Suprapubic skin (tissue), 4 donors: ENCODE data around the gene GAS2L2. TPM values are rescaled to one million over a fixed set of nuclear protein-coding genes. Genes with fewer than 3 reads are reported as not detected.

ENCODE experiments used
- DNase-seq, 2 donors: peaks; one replicate each; pipeline ENCODE4 v3.0.0-alpha.2; 2019; ENCODE audit warnings: low spot score in 2 of 2
- H3K27ac ChIP-seq: fragments of 200-600 bp; sonication (generic); one replicate; pipeline ENCODE4 v1.5.1; 2019
- H3K27me3 ChIP-seq: fragments of 200-600 bp; sonication (generic); one replicate; pipeline ENCODE4 v1.5.1; 2019
- H3K36me3 ChIP-seq: fragments of 200-600 bp; sonication (generic); one replicate; pipeline ENCODE4 v1.5.1; 2019
- H3K4me1 ChIP-seq: fragments of 200-600 bp; sonication (generic); one replicate; pipeline ENCODE4 v1.5.1; 2019
- H3K4me3 ChIP-seq: fragments of 200-600 bp; sonication (generic); one replicate; pipeline ENCODE4 v1.5.1; 2019; ENCODE audit warnings: mild to moderate bottlenecking
- H3K9me3 ChIP-seq: fragments of 200-600 bp; sonication (generic); one replicate; pipeline ENCODE4 v1.5.1; 2019
- EP300 ChIP-seq: sonication (generic); formaldehyde crosslinking; IDR thresholded peaks from one replicate; pipeline ENCODE4 v1.6.1; 2017; ENCODE audit warnings: antibody characterized with exemption
- POLR2A ChIP-seq, 2 donors: fragments of 450-650 bp; IDR thresholded peaks; one replicate each; pipeline ENCODE4 v1.6.1; 2017; ENCODE audit warnings: antibody characterized with exemption in 2 of 2, mild to moderate bottlenecking in 2 of 2, moderate library complexity in 2 of 2
- POLR2AphosphoS5 ChIP-seq, 3 donors: sonication (generic); formaldehyde crosslinking; IDR thresholded peaks; one replicate each; pipeline ENCODE4 v1.6.1; 2017; ENCODE audit warnings: antibody characterized with exemption in 3 of 3
- WGBS: methylation state at CpG from one replicate; pipeline ENCODE4 v1.1.5; 2018; 5-methylcytosine and 5-hydroxymethylcytosine counted together
- total RNA-seq, 4 donors: library from RNA; depleted of rRNA; stranded (reverse); fragments of >200 nt; gene quantifications; one replicate each; pipeline ENCODE4 v1.1.0, GENCODE V29; 2016
- TF ChIP-seq, protein P1 (sequence below), 2 donors: fragments of 200-600 bp in 1 of 2; fragments of 450-650 bp in 1 of 2; sonication (generic) in 1 of 2; IDR thresholded peaks; one replicate each; pipeline ENCODE4 v1.5.1; 2016 to 2019; ENCODE audit warnings: antibody characterized with exemption in 2 of 2, mild to moderate bottlenecking in 1 of 2, moderate library complexity in 1 of 2

Gene GAS2L2
- total RNA-seq, 4 donors from 2014 or later = 0.24 to 0.49 TPM; not detected in 2

DNA sequence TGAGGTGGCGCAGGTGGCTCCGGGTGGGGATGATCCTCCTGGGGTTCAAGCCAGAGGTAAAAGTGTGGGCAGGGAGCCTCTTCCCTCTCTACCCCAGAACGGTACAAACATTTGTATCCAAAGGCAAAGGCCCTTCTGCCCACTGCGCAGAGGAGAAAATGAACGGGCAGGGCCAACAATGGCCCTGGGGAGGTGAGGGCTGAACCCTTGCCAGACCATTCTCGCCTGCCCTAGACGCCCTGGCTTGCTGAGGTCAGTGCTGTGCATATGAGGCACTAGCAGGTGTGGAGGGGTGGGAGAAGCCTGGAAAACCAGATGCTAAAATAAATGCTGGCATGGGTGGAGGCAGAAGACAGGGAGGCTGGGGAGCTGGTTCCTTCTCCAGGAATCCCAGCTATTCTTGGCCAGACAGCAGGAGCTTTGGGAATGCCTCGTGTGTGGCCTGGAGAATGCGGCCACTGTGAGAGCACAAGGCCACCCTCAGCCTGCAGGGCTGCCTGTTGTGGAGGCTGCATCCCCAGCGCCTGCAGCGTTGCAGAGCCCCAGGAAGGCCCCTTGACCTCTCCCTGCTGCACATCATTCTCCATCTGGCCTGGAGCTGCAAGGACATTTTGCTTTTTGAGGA, 12.2 kb upstream of the GAS2L2 start:
- TF ChIP-seq POLR2AphosphoS5 (IDR thresholded peaks at IDR 0.05) (no peak), POLR2A (IDR thresholded peaks at IDR 0.05) (no peak), EP300 (no peak)
- TF ChIP-seq, protein P1, sequence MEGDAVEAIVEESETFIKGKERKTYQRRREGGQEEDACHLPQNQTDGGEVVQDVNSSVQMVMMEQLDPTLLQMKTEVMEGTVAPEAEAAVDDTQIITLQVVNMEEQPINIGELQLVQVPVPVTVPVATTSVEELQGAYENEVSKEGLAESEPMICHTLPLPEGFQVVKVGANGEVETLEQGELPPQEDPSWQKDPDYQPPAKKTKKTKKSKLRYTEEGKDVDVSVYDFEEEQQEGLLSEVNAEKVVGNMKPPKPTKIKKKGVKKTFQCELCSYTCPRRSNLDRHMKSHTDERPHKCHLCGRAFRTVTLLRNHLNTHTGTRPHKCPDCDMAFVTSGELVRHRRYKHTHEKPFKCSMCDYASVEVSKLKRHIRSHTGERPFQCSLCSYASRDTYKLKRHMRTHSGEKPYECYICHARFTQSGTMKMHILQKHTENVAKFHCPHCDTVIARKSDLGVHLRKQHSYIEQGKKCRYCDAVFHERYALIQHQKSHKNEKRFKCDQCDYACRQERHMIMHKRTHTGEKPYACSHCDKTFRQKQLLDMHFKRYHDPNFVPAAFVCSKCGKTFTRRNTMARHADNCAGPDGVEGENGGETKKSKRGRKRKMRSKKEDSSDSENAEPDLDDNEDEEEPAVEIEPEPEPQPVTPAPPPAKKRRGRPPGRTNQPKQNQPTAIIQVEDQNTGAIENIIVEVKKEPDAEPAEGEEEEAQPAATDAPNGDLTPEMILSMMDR (IDR thresholded peaks at IDR 0.05) = no peak
- WGBS = 53% methylated on average over 9 of the region's 11 CpGs
- Histone ChIP-seq H3K4me3 (no peak overlapping the region), H3K4me1 (peaks cover 12% of the 10 kb centered on the region), H3K27ac (no peak overlapping the region), H3K36me3 (no peaks in the 10 kb centered on the region), H3K9me3 (no peaks in the 10 kb centered on the region), H3K27me3 (no peaks in the 10 kb centered on the region)
- DNase-seq = no peak

DNA sequence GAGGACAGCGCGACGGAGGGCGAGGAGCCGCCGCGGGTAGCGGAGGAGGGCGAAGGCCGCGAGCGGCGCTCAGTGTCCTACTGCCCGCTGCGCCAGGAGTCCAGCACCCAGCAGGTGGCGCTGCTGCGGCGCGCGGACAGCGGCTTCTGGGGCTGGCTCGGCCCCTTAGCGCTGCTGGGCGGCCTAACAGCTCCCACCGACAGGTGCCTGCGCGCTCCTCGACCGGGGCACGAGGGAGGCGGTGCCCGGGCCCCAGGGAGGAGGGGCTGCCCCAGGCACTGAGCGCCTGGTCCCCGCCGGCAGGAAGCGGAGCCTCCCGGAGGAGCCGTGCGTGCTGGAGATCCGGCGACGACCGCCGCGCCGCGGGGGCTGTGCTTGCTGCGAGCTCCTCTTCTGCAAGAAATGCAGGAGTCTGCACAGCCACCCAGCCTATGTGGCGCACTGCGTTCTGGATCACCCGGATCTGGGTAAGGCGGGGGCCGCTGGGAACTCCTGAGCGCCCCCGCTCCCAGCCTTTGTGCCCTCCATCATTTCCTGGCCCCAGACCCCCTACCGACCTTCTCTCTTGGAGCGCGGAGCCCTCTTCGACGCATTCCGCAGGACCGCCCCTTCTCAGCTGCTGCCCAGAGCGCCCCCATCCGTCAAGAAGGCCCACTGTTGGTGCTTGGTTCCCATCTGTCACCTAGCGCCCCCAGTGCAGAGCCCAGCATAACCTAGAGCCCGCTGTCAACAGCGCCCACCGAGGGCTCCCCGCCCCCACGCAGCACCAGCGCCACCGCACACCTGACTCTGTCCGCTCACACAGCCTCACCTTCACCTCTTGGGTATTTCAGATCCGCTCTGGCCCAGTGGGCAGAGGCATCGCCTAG, 11.3 kb upstream of the GAS2L2 start:
- H3K4me1 ChIP-seq = peaks cover 12% of the 10 kb centered on the region
- no peak overlapping the region for H3K27ac ChIP-seq
- TF ChIP-seq POLR2A (IDR thresholded peaks at IDR 0.05) = no peak
- no peak for TF ChIP-seq EP300
- peak in 1 of 3 donors; percentile 39 for TF ChIP-seq POLR2AphosphoS5 (IDR thresholded peaks at IDR 0.05)
- TF ChIP-seq, protein P1 (IDR thresholded peaks at IDR 0.05) = peak; percentile 86 to 98
- H3K4me3 ChIP-seq = peak overlapping the region; percentile 56
- no peaks in the 10 kb centered on the region for H3K36me3 ChIP-seq
- no peaks in the 10 kb centered on the region for H3K27me3 ChIP-seq
- H3K9me3 ChIP-seq = no peaks in the 10 kb centered on the region
- WGBS = 7% methylated on average over 40 of the region's 75 CpGs
- DNase-seq = peak; percentile 86 to 90

DNA sequence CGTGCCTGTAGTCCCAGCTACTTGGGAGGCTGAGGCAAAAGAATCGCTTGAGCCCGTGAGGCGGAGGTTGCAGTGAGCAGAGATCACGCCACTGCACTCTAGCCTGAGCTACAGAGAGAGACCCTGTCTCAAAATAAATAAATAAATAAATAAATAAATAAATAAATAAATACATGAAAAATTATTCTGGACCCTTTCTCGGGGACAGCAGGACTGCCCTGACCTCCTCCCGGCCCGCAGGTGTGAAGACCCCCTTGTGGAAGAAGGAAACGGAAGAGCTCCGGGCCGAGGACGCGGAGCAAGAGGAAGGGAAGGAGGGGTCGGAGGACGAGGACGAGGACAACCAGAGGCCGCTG, 10.7 kb upstream of the GAS2L2 start:
- Histone ChIP-seq H3K36me3 (no peaks in the 10 kb centered on the region), H3K27me3 (no peaks in the 10 kb centered on the region), H3K4me3 (peak overlapping the region; percentile 56), H3K4me1 (peaks cover 12% of the 10 kb centered on the region), H3K27ac (no peak overlapping the region), H3K9me3 (no peaks in the 10 kb centered on the region)
- DNase-seq = no peak
- 32% methylated on average over 17 of the region's 17 CpGs for WGBS
- TF ChIP-seq, protein P1 (IDR thresholded peaks at IDR 0.05) = no peak

- H3K9me3 ChIP-seq = no peaks in the 10 kb centered on the region
- WGBS = 75% methylated on average over 5 of the region's 5 CpGs
- DNase-seq = no peak
- no peaks in the 10 kb centered on the region for H3K36me3 ChIP-seq
- H3K27ac ChIP-seq = no peak overlapping the region
- no peak overlapping the region for H3K4me3 ChIP-seq
- no peaks in the 10 kb centered on the region for H3K27me3 ChIP-seq
- TF ChIP-seq POLR2A (IDR thresholded peaks at IDR 0.05) (no peak), EP300 (no peak), POLR2AphosphoS5 (IDR thresholded peaks at IDR 0.05) (no peak)
- TF ChIP-seq, protein P1 (IDR thresholded peaks at IDR 0.05) = no peak
- peaks cover 12% of the 10 kb centered on the region for H3K4me1 ChIP-seq
Measured at GRCh38 chr17:35761601-35762000, 8.6 kb upstream of the GAS2L2 start.

DNA sequence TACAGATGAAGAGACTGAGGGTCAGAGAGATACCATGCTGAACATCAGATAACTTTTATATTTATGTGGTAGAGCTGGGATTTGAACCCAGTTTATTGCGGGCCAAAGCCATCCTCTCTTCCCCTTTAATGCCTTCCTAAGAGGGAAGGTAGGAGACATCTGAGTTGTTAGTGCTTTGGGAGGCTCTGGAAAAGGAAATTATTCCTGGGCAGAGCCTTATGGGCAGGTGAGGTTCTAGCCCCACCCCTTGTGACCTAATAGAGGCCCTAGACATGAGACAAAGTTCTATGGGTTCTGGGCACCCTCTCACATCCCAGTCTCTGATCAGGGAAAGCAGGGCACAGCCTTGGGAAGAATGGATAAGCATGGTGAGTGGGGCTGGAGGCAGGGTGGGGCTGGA, 7.5 kb upstream of the GAS2L2 start, which contains the start of gene C17orf50:
C17orf50 (plus strand) TSS at position 301 of the 400 bp plus-strand sequence; CDS start at position 356, 55 bp downstream.
- H3K4me3 ChIP-seq = no peak within 1 kb of the TSS

More for the DNA sequence above, 7.5 kb upstream of the GAS2L2 start, which contains the start of gene C17orf50:
- Histone ChIP-seq H3K27ac (no peak within 1 kb of the TSS), H3K9me3 (no peaks in the 10 kb centered on the region), H3K27me3 (no peaks in the 10 kb centered on the region), H3K4me1 (peaks cover 12% of the 10 kb centered on the region), H3K36me3 (no peaks in the 10 kb centered on the region)
- WGBS = 89% methylated on average over 1 of the region's 1 CpG
- TF ChIP-seq POLR2AphosphoS5 (IDR thresholded peaks at IDR 0.05) (no peak), EP300 (no peak), POLR2A (IDR thresholded peaks at IDR 0.05) (no peak)
- TF ChIP-seq, protein P1 (IDR thresholded peaks at IDR 0.05) = no peak
- no peak for DNase-seq
